Heart left ventricle (tissue), 16 donors: Measurements from ENCODE around the gene CBFA2T2. TPM values are rescaled to one million over a fixed set of nuclear protein-coding genes. Genes with fewer than 3 reads are reported as not detected.
A peak's percentile ranks its signal among the peaks of the same experiment; 100 is the strongest.

ENCODE experiments used
- ATAC-seq, 4 donors: fragments of 200-7000 bp; cut with Tn5 transposase; one replicate each; pipeline ENCODE4 v1.9.1; 2020 to 2022; ENCODE audit warnings: moderate library complexity in 4 of 4, mild to moderate bottlenecking in 3 of 4, moderate number of reproducible peaks in 1 of 4
- DNase-seq, 5 donors: peaks; one replicate each; pipeline ENCODE4 v3.0.0-alpha.2; 2020
- H3K27ac ChIP-seq, 12 donors: fragments of 200-600 bp; sonication (generic) in 4 of 12; one replicate each; pipeline versions ENCODE4 v1.5.0 to v1.8.0; 2016 to 2022; ENCODE audit warnings: mild to moderate bottlenecking in 2 of 12
- H3K27me3 ChIP-seq, 9 donors: fragments of 200-600 bp; sonication (generic) in 2 of 9; one replicate each; pipeline versions ENCODE4 v1.5.1 to v1.8.0; 2016 to 2022; ENCODE audit warnings: mild to moderate bottlenecking in 3 of 9
- H3K36me3 ChIP-seq, 9 donors: fragments of 200-600 bp; sonication (generic) in 2 of 9; one replicate each; pipeline versions ENCODE4 v1.5.0 to v1.8.0; 2018 to 2022; ENCODE audit warnings: mild to moderate bottlenecking in 2 of 9
- H3K4me1 ChIP-seq, 12 donors: fragments of 200-600 bp; sonication (generic) in 4 of 12; one replicate each; pipeline versions ENCODE4 v1.5.0 to v1.8.0; 2016 to 2022; ENCODE audit warnings: mild to moderate bottlenecking in 3 of 12
- H3K4me3 ChIP-seq, 12 donors: fragments of 200-600 bp; sonication (generic) in 4 of 12; one replicate each; pipeline versions ENCODE4 v1.5.0 to v1.8.0; 2017 to 2022; ENCODE audit warnings: mild to moderate bottlenecking in 9 of 12, moderate library complexity in 4 of 12
- H3K9me3 ChIP-seq, 12 donors: fragments of 200-600 bp; sonication (generic) in 4 of 12; one replicate each; pipeline versions ENCODE4 v1.5.0 to v1.8.0; 2016 to 2022; ENCODE audit warnings: mild to moderate bottlenecking in 1 of 12
- CTCF ChIP-seq, 12 donors: fragments of 200-600 bp; sonication (generic) in 4 of 12; IDR thresholded peaks; one replicate each; pipeline versions ENCODE4 v1.5.0 to v1.8.0; 2018 to 2022; ENCODE audit warnings: antibody characterized with exemption in 12 of 12, mild to moderate bottlenecking in 5 of 12
- POLR2A ChIP-seq, 2 donors: fragments of 450-650 bp; IDR thresholded peaks; one replicate each; pipeline ENCODE4 v1.6.1; 2017; ENCODE audit warnings: antibody characterized with exemption in 2 of 2, mild to moderate bottlenecking in 2 of 2, moderate library complexity in 2 of 2
- WGBS, 4 donors: extraction: QIAGEN DNeasy Blood & Tissue Kit in 2 of 4; methylation state at CpG; one replicate each; pipeline versions ENCODE4 v1.1.5 to v1.1.7; 2013 to 2018; 5-methylcytosine and 5-hydroxymethylcytosine counted together
- intact Hi-C, 10 donors: fragments of 100-400 bp; cut with DNase I; formaldehyde crosslinking; loops; one replicate each; pipeline versions ENCODE4 v1.11.1 to v1.14.2; 2022
- polyA plus RNA-seq, 2 donors: library from polyadenylated mRNA; stranded (reverse); fragments of 200-250 nt; gene quantifications; one replicate each; pipeline ENCODE4 v1.2.3, GENCODE V29; 2013
- total RNA-seq, 9 donors: library from RNA; depleted of rRNA in 2 of 9; stranded (reverse); fragments of >200 nt in 2 of 9; fragmentation: NEBNext Ultra II Directional in 3 of 9; extraction: Animal tissue kit (Norgen Biotek cat#: 25700) in 3 of 9; gene quantifications; one replicate each; pipeline versions ENCODE4 v1.1.0 to v1.2.4, GENCODE V29; 2016 to 2023
- donor health status: ischemic (EF 13 %, LVEDD 7.1; RV severe dilation, severe dysfunction).
- donor health status: healthy with polysubstance abuse.
- donor health status: DM: no; HTN: yes; CAD: no.
- donor health status: DM: no; HTN: no; CAD: no.
- donor health status: ischemic (EF 25% LVEDD 6.9; RV normal size, moderate dysfunction).
- donor health status: ischemic (EF 25% LVEDD 5.7; RV mildly dilated, moderate dysfunction).
- donor health status: healthy.
- donor health status: DM: yes; HTN: yes; CAD: no.
- donor health status: ischemic (EF 35%, LVEDD 5.7; RV mildly dilated, moderate dysfunction).
- donor health status: nonischemic (EF 11% LVEDD 7.7; RV severe dilation, severe dysfunction).
- donor health status: DM: yes; HTN: yes; CAD: no.
- donor health status: PGD.
- donor health status: ischemic (EF 29% LVEDD 5.4; RV normal size, mild dysfunction).
- donor health status: nonischemic (EF 23%, LVEDD 6.1; RV moderate dilation, normal function).

Gene CBFA2T2
- total and polyA plus RNA-seq, 11 donors: 4.6 to 15.0 (median 9.9) TPM

- DNase-seq: no peak
- H3K9me3 ChIP-seq: no peaks in the 10 kb centered on the region
- WGBS, 4 donors: 70 to 78% (median 75%) methylated on average over 8 of the region's 8 CpGs
- H3K4me1 ChIP-seq: peaks cover 0 to 35% (median 14%) of the 10 kb centered on the region in 12 donors
- no peaks in the 10 kb centered on the region for H3K36me3 ChIP-seq
- no peak overlapping the region for H3K4me3 ChIP-seq
- H3K27ac ChIP-seq: peak overlapping the region in 2 of 12 donors; percentile 17 to 70
- intact Hi-C loops: loop anchor here in 3 of 10 donors (5.0 to 10.0 kb wide), 2 partner anchors 35 to 307 kb away; partner anchors contain the start of genes PXMP4 (in 3 of the 3) and RALY (in 1 of the 3)
- H3K27me3 ChIP-seq: no peaks in the 10 kb centered on the region
- ATAC-seq: no peak
- TF ChIP-seq POLR2A (IDR thresholded peaks at IDR 0.05) (no peak), CTCF (IDR thresholded peaks at IDR 0.05) (no peak)
These were observed 197.5 kb downstream of the CBFA2T2 start for GRCh38 chr20:33687370-33687915.

- H3K27me3 ChIP-seq: no peaks in the 10 kb centered on the region
- peaks cover 0 to 35% (median 14%) of the 10 kb centered on the region in 12 donors for H3K4me1 ChIP-seq
- no peak overlapping the region for H3K4me3 ChIP-seq
- no peak for TF ChIP-seq CTCF (IDR thresholded peaks at IDR 0.05)
- TF ChIP-seq POLR2A (IDR thresholded peaks at IDR 0.05): no peak
- H3K27ac ChIP-seq: peak overlapping the region in 3 of 12 donors; percentile 15 to 30 (median 19)
- ATAC-seq: no peak
- no peak for DNase-seq
- H3K9me3 ChIP-seq: no peaks in the 10 kb centered on the region
- H3K36me3 ChIP-seq: no peaks in the 10 kb centered on the region
- WGBS, 4 donors: 75 to 87% (median 80%) methylated on average over 3 of the region's 3 CpGs
- intact Hi-C loops: loop anchor here in 3 of 10 donors (5.0 to 10.0 kb wide), 2 partner anchors 34 to 307 kb away; partner anchors contain the start of genes PXMP4 (in 3 of the 3) and RALY (in 1 of the 3)
These were observed 198.4 kb downstream of the CBFA2T2 start for GRCh38 chr20:33687993-33688937.

- intact Hi-C loops: loop anchor here in 3 of 10 donors (5.0 to 10.0 kb wide), 2 partner anchors 33 to 306 kb away; partner anchors contain the start of genes PXMP4 (in 3 of the 3) and RALY (in 1 of the 3)
- Histone ChIP-seq H3K27ac (peak overlapping the region in 2 of 12 donors; percentile 19 to 30), H3K36me3 (no peaks in the 10 kb centered on the region), H3K4me1 (peaks cover 0 to 37% (median 15%) of the 10 kb centered on the region in 12 donors), H3K9me3 (no peaks in the 10 kb centered on the region), H3K27me3 (no peaks in the 10 kb centered on the region), H3K4me3 (no peak overlapping the region)
- ATAC-seq (no peak), DNase-seq (no peak)
- WGBS, 4 donors: 48 to 65% (median 60%) methylated on average over 3 of the region's 3 CpGs
- TF ChIP-seq POLR2A (IDR thresholded peaks at IDR 0.05) (no peak), CTCF (IDR thresholded peaks at IDR 0.05) (no peak)
These were observed 199.1 kb downstream of the CBFA2T2 start for GRCh38 chr20:33688938-33689424.
